NCI-H82 treated with DMSO at 0.1 percent for 48 hours (cell line): ENCODE data around the gene EPB41L3.
"Not testable (repeated sequence)": the region's sequence is repeated elsewhere in the genome, so short reads cannot be mapped to it uniquely, and the experiment has no call there.

ENCODE experiments used
- DNase-seq: peaks from one replicate; lab custom pipeline; 2025; ENCODE audit not compliant: unreplicated experiment; lab: John Stamatoyannopoulos, UW

Gene EPB41L3

GRCh38 chr18:5532066-5532465 lies 11.7 kb downstream of the EPB41L3 start:
- DNase-seq: no peak

DNA sequence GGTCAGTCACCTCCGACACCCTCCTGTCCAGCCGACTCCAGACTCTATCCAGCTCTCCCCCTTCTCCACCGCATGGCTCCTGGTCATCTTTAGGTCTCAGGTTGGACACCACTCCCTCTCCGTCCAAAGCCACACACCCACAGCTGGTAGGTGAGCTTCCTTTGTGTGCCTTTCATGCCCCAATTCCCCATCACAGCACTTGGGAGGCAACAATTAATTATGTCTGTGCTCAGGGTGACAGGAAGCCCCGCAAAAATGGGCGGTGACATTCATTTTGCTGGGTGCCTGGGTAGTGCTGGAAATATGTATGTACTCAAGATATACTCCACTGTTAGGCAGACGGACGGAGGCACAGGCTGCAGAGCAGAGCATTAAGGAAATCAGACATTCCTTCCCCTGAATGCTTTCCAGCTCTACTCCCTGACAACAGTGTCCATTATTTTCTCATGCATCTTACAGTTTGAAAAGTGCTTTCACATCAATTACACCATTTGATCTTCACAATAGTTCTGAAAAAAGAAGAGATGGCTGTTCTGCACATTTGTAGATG lies 13.1 kb downstream of the EPB41L3 start:
- no peak for DNase-seq

- DNase-seq: no peak
These were observed 14.3 kb downstream of the EPB41L3 start for GRCh38 chr18:5529471-5529870.

DNA sequence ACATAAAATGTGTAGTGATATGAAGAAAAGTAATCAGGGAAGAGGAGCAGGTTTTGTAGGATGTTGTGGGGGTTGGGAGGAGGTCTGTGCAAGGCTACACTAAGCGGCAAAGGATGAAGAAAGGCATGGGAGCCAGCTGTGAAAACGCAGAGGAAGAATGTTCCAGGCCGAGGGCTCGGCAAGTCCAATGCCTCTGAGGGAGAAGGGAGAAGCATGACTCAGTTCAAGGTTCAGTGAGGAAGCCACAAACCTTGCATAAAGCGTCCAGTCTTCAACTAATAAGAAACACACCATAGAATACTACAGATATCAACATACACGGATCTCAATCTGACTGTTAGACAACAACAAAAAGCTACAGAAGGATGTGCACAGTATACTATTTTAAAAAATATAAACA lies 16.2 kb downstream of the EPB41L3 start:
- DNase-seq: no peak

DNA sequence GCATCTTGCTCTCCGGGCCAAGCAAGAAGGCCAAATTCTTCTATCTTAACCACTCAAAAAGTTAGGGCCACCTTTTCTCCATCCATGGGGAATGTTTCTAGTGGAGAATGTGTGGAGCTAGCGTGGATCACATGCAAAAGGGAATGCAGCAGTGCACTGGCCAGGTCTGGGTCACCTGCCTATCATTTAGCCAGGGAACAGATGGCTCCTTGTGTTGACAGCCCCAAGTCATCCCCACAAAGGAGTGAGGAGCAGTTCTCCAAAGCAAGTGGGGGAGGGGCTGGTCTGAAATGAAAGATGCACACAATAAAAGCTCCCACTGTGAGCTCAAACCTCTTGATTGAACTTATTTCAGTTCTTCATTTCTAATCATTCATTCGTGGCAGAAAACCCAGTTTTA lies 19.1 kb downstream of the EPB41L3 start:
- DNase-seq: no peak

DNA sequence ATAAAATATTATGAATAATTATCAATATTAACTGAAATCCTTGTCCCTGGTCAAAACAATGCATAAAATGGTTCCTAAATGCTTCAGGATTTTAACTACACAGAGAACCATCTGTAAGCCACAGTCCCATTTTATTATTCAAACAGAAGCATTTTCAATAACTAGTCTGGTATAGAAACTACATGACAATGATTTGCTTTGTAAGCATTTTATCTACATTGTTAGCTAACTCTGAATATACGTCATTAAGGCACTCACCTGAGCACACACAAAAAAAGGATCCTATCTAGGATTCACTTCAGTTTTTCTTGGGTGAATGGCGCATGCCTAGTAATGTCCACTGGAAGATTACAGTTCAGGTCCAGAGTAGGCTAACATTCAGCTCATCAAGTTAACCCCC lies 22.8 kb downstream of the EPB41L3 start:
- DNase-seq: no peak

- DNase-seq: no peak
These were observed 23.3 kb downstream of the EPB41L3 start for GRCh38 chr18:5520464-5520863.

DNA sequence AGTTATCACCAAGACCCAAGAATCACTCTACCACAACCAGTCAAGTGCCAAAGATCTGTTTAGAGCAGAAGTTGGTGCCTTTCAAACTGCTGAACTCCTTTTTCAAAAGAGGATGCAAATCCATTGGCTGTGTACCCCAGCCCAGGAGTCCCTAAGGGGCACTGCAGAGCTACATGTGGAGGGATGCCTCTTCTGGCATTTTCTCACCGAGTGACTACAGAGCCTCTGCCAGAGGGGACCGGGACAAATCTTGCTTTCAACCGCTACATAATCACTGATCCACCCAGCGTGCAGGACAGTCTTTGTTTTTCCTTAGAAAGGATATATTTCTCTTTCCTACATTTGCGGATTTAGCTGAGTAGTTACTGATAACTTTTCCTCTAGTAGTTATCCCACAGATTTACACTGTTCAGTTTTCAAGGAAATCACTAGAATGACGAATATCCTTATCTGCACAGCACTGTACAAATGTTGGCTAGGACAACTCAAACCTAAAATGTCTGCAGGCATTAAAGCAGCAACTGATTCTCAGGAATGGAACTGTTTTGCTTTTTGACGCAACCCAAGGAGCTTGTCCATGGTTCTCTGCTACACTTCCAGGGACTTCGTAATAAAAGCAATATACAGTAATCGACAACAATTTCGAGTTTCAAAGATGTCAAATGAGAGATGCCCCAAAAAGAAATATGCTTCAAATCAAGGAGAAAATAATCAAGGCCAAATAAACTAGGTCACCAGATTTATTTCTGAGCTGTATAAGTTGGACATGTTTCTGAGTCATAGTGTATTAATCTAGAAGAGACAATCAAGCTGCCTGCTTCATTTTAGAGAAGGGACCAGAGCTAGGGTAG lies 24.1 kb downstream of the EPB41L3 start:
- DNase-seq: no peak

GRCh38 chr18:5518899-5519371 lies 24.9 kb downstream of the EPB41L3 start:
- DNase-seq: no peak

GRCh38 chr18:5518179-5518770 lies 25.5 kb downstream of the EPB41L3 start:
- no peak for DNase-seq

DNA sequence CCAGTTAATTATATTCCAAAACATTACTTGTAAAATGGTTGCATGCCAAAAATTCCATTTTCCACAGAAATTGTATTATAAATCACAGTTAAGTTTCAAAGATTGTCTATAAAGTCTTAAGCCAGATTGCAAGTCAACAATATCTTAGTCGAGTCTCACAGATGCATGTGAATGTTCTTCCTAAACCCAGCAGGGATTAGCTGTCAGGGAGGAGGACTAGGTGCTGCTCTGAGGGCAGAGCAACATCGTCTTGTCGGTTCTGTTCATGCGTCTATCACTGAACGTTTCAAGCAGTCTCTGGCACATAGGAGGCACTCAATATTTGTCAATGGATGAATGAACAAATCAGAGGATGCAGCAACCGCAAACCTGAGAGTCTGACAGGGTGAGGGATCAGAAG lies 27.0 kb downstream of the EPB41L3 start:
- peak; percentile 54 for DNase-seq

DNA sequence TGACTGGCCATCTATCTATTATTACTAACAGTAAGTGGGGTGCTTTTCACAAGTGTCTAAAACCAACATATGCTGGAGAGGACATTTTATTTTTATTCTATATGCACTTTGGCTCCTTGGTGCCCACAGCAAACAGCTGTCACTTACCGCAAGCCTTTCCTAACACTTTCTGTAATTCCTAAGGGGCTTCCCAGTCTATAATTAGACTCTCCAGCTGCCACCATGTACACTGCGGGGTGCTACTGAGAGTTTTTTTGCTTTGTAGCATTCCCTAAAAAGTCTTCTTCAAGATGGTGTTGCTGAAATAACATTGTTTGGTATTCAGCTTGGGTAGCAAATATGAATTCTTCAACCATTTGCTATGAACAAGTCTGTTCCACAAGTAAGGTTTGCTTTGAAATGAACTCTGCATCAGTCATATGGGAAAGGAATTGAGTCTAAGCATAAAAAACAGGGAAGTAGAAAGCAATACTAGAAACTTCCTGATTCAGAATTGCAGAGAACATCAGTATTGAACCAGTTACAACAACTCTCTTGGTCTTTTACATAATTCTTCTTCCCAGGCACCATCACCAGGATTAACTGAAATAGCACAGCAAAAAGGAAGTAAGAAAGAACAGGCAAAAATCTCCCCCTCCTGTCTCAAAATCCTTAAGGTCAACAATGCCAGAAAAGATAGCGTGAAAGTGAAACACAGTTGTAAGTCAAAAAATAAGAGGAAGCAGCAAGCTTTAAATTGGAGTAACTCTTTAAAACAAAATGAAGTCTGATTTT lies 28.6 kb downstream of the EPB41L3 start:
- DNase-seq: peak; percentile 82

DNA sequence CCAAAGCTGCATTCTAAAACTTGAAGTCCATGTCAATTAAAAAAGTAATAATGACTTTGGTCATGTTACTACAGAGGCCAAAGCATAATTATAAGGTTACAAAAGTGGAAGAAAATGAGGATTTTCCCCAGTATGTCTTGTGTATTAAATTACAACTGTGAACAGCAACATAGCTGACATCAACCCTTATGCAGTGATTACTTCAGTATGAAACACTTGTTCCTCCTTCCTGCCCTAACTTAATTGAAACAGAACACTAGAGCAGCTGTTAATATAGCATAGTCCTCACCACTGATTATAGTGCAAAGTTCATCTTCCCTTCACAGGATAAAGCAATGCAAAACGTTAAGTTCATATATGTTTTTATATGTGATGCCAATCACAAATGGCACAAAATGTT lies 29.9 kb downstream of the EPB41L3 start:
- DNase-seq: no peak

DNA sequence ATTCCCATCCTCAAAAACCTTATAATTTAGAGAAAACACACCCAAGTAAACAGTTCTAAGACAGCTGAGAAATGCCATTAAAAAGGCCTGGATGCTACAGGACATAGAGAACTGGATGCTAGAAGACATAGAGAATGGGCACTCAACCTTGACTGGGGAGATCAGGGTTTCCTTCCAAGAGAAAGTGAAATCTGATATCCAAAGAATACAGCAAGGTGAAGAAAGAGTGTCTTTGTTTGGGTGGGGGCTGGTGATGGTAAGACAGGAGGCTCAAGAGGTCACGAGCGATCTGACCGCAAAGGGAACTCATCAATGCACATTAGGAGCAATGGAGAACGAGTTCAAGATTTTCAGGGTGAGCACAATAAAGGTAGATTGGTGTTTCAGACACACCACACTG lies 31.6 kb downstream of the EPB41L3 start:
- DNase-seq: no peak

GRCh38 chr18:5511541-5511940 lies 32.3 kb downstream of the EPB41L3 start:
- not testable (repeated sequence) for DNase-seq

DNA sequence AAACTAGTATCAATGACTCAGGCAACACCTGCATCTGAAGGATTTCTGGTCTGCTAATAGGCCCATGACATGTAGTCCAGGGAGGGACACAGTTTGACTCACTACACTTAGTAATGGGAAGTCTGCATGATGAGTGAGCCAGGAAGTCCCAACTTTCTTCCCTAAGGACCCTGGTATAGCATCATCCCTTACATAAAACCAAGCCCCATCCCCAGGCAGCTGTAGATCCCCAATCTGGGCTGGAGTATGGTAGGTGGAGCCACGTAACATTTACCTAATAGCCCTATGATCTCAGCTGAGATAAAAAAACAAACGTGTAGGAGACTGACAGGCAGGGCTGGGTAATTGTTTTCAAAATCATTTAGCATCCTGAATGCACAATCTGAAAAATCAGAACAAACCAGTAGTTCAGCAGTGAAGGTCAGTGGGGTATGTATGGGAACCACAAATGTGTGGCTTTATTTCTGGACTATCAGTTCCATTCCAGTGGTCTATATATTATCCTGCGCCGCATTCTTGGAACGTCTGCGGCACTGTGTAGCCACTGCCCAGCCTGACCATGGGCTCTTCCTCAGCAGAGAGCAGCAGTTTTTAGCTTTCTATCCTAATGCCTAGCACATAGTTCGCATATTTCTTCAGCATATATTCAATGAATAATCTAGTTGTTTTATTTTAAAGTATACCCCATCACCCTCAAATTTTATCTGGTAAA lies 33.5 kb downstream of the EPB41L3 start:
- no peak for DNase-seq

GRCh38 chr18:5508821-5509220 lies 35.0 kb downstream of the EPB41L3 start:
- DNase-seq: no peak

GRCh38 chr18:5507756-5508155 lies 36.0 kb downstream of the EPB41L3 start:
- no peak for DNase-seq

DNA sequence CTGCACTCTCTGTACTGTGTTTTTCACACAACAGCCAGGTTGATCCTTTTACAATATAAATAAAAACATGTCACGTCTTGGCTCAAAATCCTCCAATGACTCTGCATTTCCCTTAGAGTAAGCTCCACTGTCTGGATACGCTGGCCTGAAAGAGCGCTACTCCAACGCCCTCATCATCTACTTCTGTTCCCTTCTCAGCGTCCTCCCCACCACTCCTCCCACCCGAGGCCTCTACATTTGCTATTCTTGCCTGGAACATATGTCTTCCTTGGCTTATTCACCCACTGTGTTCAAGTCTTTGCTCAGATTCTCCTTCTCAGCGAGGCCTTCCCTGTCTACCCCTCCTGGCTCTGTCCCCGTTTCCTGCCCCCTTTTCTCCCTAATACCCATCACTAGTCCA lies 37.6 kb downstream of the EPB41L3 start:
- DNase-seq: no peak

DNA sequence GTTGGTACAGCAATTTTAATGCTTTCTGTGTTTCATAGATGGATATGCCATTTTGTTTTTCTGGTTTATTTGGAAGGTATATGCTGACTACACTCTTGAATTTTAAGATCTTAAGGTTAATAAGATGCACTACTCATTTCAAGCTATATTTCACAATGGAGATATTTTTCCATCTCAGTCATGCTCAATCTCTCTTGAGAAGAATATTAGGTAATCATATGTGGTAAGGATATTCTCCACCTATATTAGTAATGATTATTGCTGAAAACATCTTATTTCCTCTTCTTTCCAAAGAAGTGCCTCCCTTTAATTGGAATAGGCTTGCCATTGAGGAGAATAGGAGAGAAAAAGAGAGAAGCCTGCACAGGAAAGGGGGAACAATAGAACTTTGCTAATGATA lies 40.1 kb downstream of the EPB41L3 start:
- no peak for DNase-seq
